Neuron (in vitro differentiated cells): Measurements from ENCODE around the gene PHYHIPL.

Experiments
- H2AFZ ChIP-seq: one replicate; pipeline ENCODE4 v1.6.1; 2013; ENCODE audit warnings: low read depth, mild to moderate bottlenecking, inconsistent platforms, low read length, moderate library complexity
- H3K27me3 ChIP-seq: one replicate; pipeline ENCODE4 v1.6.1; 2013; ENCODE audit warnings: low read length; ENCODE audit not compliant: insufficient read depth
- H3K36me3 ChIP-seq: one replicate; pipeline ENCODE4 v1.6.1; 2013; ENCODE audit warnings: low read length; ENCODE audit not compliant: insufficient read depth
- H3K4me1 ChIP-seq: one replicate; pipeline ENCODE4 v1.6.1; 2013; ENCODE audit warnings: low read length; ENCODE audit not compliant: insufficient read depth
- H3K4me3 ChIP-seq: 2 replicates; pipeline ENCODE4 v1.5.1; 2013; ENCODE audit warnings: mild to moderate bottlenecking, low read length, moderate library complexity
- H3K9me3 ChIP-seq: one replicate; pipeline ENCODE4 v1.6.1; 2013; ENCODE audit warnings: low read length

PHYHIPL gene

GRCh38 chr10:59176241-59177030 is at the start of gene PHYHIPL:
PHYHIPL (plus strand) TSS chr10:59176643; CDS start chr10:59176854, 211 bp downstream.
- Histone ChIP-seq H3K4me1 (peaks cover 10% of the 10 kb centered on the region), H3K36me3 (no peaks in the 10 kb centered on the region), H3K9me3 (no peaks in the 10 kb centered on the region), H3K4me3 (peak within 1 kb of the TSS; percentile 89), H3K27me3 (no peaks in the 10 kb centered on the region), H2AFZ (peak within 1 kb of the TSS; percentile 40)

- H3K27me3 ChIP-seq = no peaks in the 10 kb centered on the region
- H3K4me3 ChIP-seq = no peak overlapping the region
- H3K4me1 ChIP-seq = peaks cover 5% of the 10 kb centered on the region
- no peaks in the 10 kb centered on the region for H3K36me3 ChIP-seq
- H3K9me3 ChIP-seq = no peaks in the 10 kb centered on the region
- H2AFZ ChIP-seq = no peak overlapping the region
These were observed 49.5 kb upstream of the PHYHIPL start for GRCh38 chr10:59126991-59127390.

- Histone ChIP-seq H3K9me3 (no peaks in the 10 kb centered on the region), H3K36me3 (no peaks in the 10 kb centered on the region), H3K4me3 (no peak overlapping the region), H2AFZ (no peak overlapping the region), H3K4me1 (peaks cover 11% of the 10 kb centered on the region), H3K27me3 (no peaks in the 10 kb centered on the region)
These were observed 48.5 kb upstream of the PHYHIPL start for GRCh38 chr10:59127991-59128390.

GRCh38 chr10:59129867-59130266 is 46.6 kb upstream of the PHYHIPL start:
- Histone ChIP-seq H2AFZ (no peak overlapping the region), H3K4me3 (no peak overlapping the region), H3K36me3 (no peaks in the 10 kb centered on the region), H3K9me3 (no peaks in the 10 kb centered on the region), H3K4me1 (peaks cover 19% of the 10 kb centered on the region), H3K27me3 (no peaks in the 10 kb centered on the region)

GRCh38 chr10:59131666-59132065 is 44.8 kb upstream of the PHYHIPL start:
- Histone ChIP-seq H3K9me3 (no peaks in the 10 kb centered on the region), H3K27me3 (no peaks in the 10 kb centered on the region), H3K4me3 (no peak overlapping the region), H3K36me3 (no peaks in the 10 kb centered on the region), H3K4me1 (peaks cover 21% of the 10 kb centered on the region), H2AFZ (no peak overlapping the region)

GRCh38 chr10:59133841-59134593 is 42.4 kb upstream of the PHYHIPL start:
- no peak overlapping the region for H3K4me3 ChIP-seq
- no peaks in the 10 kb centered on the region for H3K36me3 ChIP-seq
- H3K27me3 ChIP-seq = no peaks in the 10 kb centered on the region
- no peaks in the 10 kb centered on the region for H3K9me3 ChIP-seq
- H3K4me1 ChIP-seq = peaks cover 21% of the 10 kb centered on the region
- H2AFZ ChIP-seq = no peak overlapping the region

- no peaks in the 10 kb centered on the region for H3K27me3 ChIP-seq
- H3K9me3 ChIP-seq = no peaks in the 10 kb centered on the region
- no peaks in the 10 kb centered on the region for H3K36me3 ChIP-seq
- H2AFZ ChIP-seq = no peak overlapping the region
- H3K4me1 ChIP-seq = peaks cover 21% of the 10 kb centered on the region
- H3K4me3 ChIP-seq = no peak overlapping the region
These were observed 41.7 kb upstream of the PHYHIPL start for GRCh38 chr10:59134785-59135184.

GRCh38 chr10:59135275-59135674 is 41.2 kb upstream of the PHYHIPL start:
- H3K27me3 ChIP-seq = no peaks in the 10 kb centered on the region
- peaks cover 21% of the 10 kb centered on the region for H3K4me1 ChIP-seq
- no peaks in the 10 kb centered on the region for H3K36me3 ChIP-seq
- no peak overlapping the region for H3K4me3 ChIP-seq
- no peak overlapping the region for H2AFZ ChIP-seq
- H3K9me3 ChIP-seq = no peaks in the 10 kb centered on the region

DNA sequence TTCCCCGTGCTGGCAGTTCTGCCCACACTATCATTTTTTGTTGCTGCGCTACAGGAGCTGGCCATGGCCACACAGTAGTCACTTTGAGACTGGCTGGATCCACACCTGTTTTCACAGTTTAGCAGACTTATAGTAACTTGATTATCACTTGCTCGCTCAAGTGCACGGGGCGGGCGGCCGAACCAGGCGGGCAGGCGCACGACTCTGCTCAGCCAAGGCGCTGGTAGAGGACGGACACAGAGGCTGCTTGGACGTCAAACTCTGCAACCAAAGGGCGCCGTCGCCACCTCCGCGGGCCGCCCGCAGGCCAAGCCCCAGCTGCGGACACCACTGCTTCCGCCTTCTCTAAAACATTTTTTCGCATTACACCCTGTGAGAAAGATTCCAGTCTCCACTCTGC is 38.4 kb upstream of the PHYHIPL start:
- Histone ChIP-seq H3K27me3 (no peaks in the 10 kb centered on the region), H3K36me3 (no peaks in the 10 kb centered on the region), H3K4me3 (no peak overlapping the region), H3K4me1 (peaks cover 11% of the 10 kb centered on the region), H3K9me3 (no peaks in the 10 kb centered on the region), H2AFZ (no peak overlapping the region)

- Histone ChIP-seq H3K9me3 (no peaks in the 10 kb centered on the region), H3K4me1 (peaks cover 4% of the 10 kb centered on the region), H2AFZ (no peak overlapping the region), H3K36me3 (no peaks in the 10 kb centered on the region), H3K4me3 (no peak overlapping the region), H3K27me3 (no peaks in the 10 kb centered on the region)
These were observed 32.9 kb upstream of the PHYHIPL start for GRCh38 chr10:59143544-59143943.

GRCh38 chr10:59148701-59149100 is 27.7 kb upstream of the PHYHIPL start:
- H3K36me3 ChIP-seq = no peaks in the 10 kb centered on the region

GRCh38 chr10:59155556-59155955 is 20.9 kb upstream of the PHYHIPL start:
- Histone ChIP-seq H2AFZ (no peak overlapping the region), H3K9me3 (no peaks in the 10 kb centered on the region), H3K4me3 (no peak overlapping the region), H3K36me3 (no peaks in the 10 kb centered on the region), H3K27me3 (no peaks in the 10 kb centered on the region), H3K4me1 (no peaks in the 10 kb centered on the region)

More at GRCh38 chr10:59148701-59149100, 27.7 kb upstream of the PHYHIPL start:
- Histone ChIP-seq H3K4me1 (peaks cover 4% of the 10 kb centered on the region), H2AFZ (no peak overlapping the region), H3K27me3 (no peaks in the 10 kb centered on the region), H3K9me3 (no peaks in the 10 kb centered on the region), H3K4me3 (no peak overlapping the region)

GRCh38 chr10:59167512-59167911 is 8.9 kb upstream of the PHYHIPL start:
- no peak overlapping the region for H2AFZ ChIP-seq
- no peaks in the 10 kb centered on the region for H3K4me1 ChIP-seq
- H3K4me3 ChIP-seq = no peak overlapping the region
- H3K27me3 ChIP-seq = no peaks in the 10 kb centered on the region
- H3K9me3 ChIP-seq = no peaks in the 10 kb centered on the region
- no peaks in the 10 kb centered on the region for H3K36me3 ChIP-seq
